Stimulated activated naive CD4-positive, alpha-beta T cell treated with Interleukin-2 at 50 U/mL for 16 hours (primary cell): ENCODE results near the gene COL10A1.
"Not testable (repeated sequence)": the region's sequence is repeated elsewhere in the genome, so short reads cannot be mapped to it uniquely, and the experiment has no call there.

Experiments
- DNase-seq: peaks from one replicate; lab custom pipeline; 2025; lab: John Stamatoyannopoulos, UW

COL10A1 gene

GRCh38 chr6:116120430-116120829 lies 5.5 kb downstream of the COL10A1 start:
- DNase-seq: no peak

DNA sequence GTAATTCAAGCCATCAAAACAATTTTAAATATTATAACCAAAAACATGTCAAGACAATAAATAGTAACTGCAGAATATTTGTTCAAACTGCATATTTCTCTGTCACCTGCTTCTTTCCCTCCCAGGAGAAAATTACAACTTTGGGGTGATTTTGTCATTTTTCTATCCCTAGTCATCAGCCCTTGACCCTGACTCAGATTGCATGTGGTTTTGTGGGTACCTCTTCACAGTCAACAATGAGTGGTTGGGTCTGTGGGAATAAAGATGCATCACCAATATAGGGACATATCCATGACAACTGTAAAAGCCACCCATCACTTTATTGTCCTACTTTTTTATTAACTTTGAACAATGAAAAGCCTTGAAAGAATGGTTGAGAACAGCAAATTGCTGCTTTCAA lies 7.3 kb downstream of the COL10A1 start:
- DNase-seq: no peak

DNA sequence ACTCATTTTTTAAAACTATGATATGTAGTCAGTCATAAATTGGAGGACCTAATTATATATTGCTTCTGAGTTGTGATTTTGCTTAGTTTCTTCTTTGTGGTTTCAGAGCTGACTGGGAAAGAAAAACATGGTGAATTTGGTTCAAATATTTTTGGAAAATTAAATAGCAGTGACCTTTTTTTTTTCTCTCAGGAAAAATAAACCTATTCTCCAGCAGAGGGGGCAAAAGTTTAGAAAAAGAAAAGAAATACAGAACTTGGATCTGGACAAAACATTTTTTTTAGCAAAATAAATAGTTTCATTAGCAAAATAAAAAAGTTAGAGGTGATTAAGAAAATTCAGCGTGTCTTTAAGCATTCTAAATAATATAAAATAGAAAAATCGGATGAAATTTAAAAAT lies 10.2 kb downstream of the COL10A1 start:
- DNase-seq: no peak

DNA sequence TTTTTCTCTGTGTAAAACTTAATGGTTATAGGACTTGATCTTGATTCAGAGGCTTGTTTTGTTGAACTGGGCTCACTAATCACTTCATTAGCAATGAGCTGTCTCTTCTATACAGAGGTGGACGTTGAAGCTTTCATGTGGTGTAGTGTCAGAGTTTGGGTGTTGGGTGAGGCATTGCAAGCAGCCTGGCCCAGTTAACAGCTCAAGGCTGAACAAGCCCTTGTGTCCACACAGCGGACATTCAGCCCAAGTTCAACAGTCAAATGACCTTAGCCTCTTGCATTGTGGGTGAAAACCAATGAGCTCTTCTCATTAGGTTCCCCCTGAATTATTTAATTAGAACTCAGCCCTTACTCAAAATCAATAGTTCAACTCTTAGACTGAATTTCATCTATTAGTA lies 12.5 kb downstream of the COL10A1 start:
- no peak for DNase-seq

DNA sequence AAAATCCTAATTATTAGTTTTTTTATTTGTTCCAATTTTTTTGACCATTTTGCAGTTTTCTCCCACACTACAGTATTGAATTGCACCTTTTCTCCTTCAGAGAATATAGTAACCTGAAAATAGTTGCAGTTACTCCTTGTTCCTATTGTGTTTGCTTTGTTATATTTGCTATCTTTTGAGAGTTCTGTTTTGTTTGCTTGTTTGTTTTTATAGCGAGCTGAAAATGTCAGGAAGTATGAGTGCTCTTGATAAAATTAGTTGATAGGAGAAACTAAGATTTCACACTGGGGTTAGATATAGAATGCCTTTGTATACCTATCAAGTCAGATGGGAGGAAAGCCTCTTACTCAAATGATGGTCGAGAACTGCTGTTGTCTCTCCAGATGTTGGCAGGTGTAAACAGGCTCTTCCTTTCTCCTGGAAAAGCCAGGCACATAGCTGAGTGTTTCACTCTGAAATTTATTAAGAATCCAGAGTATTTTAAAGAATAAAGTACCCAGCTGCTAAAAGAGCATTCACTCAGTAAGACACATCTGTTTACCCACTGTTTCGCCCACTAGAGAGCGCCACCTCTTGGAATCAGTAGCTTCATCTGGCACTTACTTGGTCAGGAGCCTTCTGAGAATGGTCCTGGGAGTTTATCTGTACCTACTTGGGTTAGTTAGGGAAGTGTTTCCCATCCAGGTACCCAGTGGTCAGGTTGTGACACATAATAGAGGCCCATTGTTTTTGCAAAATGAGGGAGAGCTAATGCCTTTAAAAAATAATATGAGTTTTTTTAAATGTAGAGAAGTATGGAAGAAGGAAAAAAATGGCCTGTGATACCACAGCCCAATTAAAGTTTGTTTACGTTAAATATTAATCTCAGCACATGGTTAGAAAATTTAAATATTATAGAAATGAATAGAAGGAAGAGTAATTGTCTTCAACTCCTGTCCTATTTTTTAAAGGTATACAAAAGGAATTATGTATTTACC lies 14.1 kb downstream of the COL10A1 start:
- DNase-seq: no peak

DNA sequence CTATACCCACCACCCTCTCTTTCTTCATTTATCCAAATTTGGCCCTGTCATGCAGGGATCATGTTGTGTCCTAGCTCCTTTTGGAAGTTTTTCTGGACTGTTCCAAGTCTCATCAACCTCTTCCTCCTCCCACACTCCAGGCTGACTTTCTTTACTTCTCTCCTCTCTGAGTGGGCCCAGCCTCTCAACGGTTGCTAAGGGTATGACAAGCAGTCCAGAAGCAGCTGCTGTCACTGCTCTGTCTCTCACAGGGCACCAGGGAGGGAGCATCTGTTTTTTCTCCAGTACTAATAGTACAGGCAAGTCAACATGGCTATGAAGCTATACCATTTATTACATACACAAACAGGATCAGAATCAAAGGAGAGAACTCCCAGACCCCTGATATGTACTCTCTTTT lies 17.1 kb downstream of the COL10A1 start:
- no peak for DNase-seq

DNA sequence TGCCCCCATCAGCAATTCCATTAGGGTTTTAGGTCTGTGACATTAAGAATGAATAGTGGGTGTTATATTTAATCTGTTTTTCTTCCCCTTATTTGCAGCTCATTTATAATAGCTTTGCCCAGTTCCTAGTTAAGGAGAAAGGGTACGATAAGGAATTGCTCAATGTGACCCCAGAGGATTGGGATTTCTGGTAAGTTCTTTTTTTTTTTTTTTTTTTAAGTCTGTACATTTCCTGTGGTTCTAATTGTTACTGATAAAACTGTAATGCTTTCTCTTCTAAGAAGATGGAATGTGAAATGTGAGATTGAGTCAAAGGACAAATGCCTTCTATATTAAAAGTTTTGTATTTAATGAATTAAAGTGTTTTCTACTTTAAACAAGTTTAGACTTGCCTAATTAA lies 19.8 kb downstream of the COL10A1 start:
- no peak for DNase-seq

- DNase-seq: no peak
These were observed 20.7 kb downstream of the COL10A1 start for GRCh38 chr6:116105247-116105646.

- no peak for DNase-seq
These were observed 21.3 kb downstream of the COL10A1 start for GRCh38 chr6:116104636-116105035.

DNA sequence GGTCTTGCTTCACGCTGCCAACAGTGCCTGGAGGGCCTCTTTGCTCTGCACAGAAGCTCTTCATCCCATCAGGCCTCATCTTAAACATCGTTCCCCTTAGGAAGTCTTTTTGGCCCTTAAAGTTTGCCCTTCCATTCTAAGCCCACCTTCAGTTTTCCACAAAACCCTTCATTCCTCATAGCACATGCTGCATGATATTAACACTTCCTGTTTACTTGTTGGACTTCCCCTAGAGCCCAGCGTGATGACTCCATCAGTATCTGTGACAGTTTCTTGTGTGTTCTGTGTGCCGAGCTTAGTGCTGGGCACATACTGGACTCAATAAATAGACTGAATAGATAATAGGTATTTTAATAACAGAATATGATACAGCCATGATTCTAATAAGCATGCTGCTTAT lies 23.1 kb downstream of the COL10A1 start:
- DNase-seq: no peak

DNA sequence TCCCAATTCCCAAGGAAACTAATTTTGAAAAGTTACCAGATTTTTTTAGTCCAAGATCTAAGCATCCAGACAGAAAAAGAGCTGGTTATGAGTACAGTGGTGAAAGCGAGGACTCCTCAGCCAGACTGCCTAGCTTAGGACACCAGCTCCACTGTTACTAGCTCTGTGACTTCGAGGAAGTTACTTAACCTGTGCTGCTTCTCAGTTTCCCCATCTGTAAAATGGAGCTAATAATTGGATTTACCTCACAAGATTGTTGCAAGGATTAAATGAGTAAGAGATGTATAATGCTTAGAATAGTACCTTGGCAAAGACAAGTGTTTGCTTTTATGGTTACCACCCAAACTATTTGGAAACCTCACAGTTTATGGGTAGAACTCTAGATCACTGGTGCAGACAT lies 24.1 kb downstream of the COL10A1 start:
- DNase-seq: no peak

DNA sequence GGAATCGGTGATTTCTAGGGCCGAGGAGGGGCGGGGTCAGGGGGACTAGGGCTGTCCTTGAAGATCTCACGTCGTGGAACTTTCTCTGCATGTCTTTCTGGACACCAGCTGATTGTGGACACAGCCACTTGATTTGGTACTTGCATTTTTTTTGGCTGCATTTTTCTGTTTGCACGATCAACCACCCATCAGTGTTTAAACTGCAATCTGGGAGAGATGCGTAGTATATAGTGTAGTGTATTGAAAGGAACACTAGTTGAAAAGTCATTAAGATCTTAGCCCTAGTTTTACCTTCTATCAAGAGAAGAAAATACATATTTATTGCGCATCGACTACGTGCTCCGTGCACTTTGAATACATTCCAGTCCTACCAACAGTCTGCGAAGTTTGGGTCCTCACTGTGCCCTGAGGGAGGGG lies 24.6 kb downstream of the COL10A1 start:
- DNase-seq: no peak

GRCh38 chr6:116100419-116101301 lies 25.3 kb downstream of the COL10A1 start, which contains the start of gene NT5DC1:
Gene NT5DC1, plus strand, starts transcription at chr6:116100853. Its CDS starts 78 bp downstream, at chr6:116100931.
- peak; percentile 82 for DNase-seq

DNA sequence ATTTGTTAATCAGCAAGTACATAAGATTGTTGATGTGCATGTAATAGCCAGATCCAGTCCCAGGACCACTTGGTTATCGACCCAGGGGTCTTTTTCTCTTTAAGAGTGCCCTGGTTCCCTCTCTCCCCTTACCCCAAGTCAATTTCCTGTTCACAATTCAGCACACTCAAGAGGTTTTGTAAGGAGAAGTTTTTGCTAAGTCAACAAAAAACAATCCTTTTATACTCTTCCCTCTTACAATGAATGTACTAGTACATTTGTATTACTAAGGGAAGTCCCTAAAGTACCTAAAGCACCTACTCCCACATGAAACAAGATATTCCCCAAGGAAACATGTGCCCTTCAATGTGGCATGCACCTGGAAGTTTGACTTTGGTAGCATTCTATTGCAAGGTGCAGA lies 26.9 kb downstream of the COL10A1 start:
- DNase-seq: no peak

DNA sequence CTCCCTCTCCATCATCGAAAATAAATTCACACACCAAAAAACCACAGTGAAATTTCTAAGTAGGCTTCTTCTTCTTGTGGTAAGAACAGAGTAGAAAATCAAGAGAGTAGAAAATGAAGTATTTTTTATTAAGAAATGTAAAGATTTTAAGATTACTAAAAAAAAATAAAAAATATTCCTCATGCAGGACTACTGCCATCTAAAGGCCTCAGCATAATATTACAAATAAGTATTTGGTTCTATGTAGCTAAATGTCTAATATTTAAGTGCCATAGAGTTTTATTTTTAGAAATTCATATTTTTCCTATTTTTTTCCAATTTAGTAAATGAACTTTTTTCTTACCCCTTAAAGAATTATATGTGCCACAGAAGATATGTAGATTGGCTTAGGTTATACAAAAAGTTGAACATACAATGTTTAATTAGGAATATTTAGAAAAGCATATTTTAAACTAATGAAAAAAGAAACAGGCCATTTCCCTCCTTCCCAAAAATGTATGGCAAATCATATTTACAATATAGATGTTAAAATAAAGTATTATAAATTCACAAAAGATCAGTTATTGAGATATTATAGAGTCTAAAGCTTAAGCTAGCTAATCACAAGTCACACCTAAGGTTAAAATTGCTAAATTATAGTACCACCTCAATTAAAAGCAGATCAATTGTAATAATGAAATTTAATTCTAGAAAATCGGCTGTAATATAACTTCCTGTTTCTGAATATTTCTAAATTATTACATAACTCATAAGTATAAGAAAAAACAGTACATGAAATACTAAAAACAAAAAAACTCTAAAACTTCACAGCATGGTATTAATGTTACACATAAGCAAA lies 28.7 kb downstream of the COL10A1 start:
- DNase-seq: no peak

- DNase-seq: not testable (repeated sequence)
These were observed 29.7 kb downstream of the COL10A1 start for GRCh38 chr6:116096048-116096759.

- no peak for DNase-seq
These were observed 31.9 kb downstream of the COL10A1 start for GRCh38 chr6:116094041-116094440.

DNA sequence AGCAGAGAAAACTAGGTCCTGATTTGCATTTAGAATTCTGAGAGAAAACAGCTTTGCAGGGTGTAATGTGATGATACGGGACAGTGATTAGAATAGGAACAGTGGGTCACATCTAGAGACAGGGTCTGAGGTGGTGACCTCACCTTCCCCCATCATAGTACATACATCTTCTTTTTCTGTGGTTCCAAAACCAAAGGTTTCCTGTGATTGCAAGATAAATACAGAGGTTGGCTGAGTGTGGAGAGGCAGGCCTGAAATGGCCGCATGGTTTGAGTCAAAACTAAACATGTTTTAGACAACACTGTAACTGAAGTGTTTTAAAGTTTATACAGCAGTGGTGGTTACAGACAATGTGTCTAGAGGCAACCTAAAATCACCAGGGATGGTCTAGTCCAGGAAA lies 35.7 kb downstream of the COL10A1 start:
- no peak for DNase-seq

DNA sequence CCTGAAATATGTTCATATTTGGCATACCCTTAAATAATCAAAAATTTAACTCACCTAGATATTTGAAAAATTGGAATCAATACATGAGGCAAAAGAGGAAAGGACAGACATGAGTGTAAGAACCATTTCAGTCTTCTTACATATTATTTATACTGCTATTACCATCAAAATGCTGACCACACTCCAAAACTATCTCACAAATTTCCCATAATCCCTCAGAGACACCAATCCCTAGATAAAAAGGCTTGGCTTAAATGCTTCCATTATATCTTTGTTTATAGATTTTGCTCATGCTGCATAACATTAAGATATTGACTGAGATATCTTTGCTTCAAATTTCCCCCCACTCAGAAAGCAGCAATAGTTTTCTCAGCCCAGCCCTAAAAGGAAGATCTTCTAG lies 37.0 kb downstream of the COL10A1 start:
- no peak for DNase-seq

- DNase-seq: no peak
These were observed 38.4 kb downstream of the COL10A1 start for GRCh38 chr6:116087437-116088027.

GRCh38 chr6:116084284-116084683 lies 41.6 kb downstream of the COL10A1 start:
- no peak for DNase-seq
